ENCODE results near the gene FOXN3.
"Not testable (repeated sequence)": the region's sequence is repeated elsewhere in the genome, so short reads cannot be mapped to it uniquely, and the experiment has no call there.

FOXN3 gene

DNA sequence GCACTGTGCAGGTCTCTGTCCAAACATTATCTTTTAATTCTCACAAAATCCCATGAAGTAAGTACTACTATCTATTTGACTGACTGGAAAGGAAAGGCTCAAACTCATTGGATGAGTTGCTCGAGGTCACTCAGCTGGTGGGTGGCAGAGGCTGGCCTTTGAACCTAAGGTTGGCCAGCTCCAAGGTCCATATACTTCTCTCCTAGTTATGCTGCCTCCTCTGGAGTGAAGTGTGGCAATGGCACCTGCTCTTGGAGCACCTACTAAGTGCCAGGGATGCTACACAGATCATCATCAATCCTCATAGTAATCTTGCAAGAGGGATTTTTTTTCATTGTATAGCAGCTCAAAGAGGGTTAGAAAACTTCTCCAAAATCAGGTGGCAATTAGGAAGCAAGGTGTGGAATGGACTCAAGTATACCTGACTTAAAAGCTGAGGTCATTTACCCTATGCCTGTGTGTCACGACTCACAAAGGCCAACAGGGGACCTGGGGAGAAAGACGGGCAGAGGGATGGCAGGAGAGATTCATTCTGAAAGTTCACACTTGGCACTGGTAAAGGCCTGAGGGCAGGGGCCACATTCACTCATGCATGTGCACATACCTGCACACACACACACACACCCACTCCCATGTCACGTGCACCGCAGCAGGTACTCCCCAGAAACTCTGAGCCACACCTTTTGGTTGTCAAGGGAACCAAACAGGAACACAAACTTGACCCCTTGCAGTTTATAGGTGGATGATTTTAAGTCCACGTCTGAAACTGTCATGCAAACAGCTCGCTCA, 146.4 kb downstream of the FOXN3 start:
- DNase-seq (ENCODE audit: low spot score) = no peak

DNA sequence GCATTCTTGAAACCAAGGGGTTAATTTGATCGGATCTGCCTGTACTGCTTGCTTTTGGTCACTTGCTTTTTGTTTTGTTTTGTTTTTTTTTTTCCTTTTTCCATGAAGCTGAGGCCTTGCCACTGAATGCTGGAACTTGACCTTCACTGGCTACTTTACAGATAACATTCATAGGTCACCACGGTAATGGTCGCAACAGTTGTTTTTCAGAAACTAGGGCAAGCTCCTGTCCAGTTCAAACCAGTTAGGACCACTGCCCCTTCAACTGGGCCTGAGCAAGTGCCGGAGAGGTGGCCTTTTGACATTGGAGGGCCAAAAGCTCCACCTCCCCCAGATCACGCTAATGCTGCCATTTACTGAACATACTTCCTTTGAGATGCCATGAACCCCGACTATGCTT, 147.6 kb downstream of the FOXN3 start:
- no peak for DNase-seq (ENCODE audit: low spot score)

DNA sequence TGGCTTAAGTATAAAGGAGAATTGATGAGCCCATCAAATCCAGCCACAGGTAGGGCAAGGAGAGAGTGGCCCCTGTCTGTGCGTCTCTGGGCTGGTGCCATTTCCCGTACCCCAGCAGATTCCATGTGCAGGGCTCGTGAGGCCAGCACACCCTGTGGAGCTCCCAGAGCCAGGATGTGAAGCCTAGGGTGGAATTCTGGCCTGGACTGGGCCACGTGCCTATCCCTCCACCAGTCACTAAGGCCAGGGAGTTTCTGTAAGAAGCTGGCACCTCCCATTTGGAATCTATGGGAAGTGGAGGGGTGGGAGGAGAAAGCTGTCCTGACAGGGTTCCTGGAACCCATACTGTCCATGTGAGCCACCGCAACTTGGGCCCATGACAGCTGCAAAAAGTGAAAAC, 148.5 kb downstream of the FOXN3 start:
- no peak for DNase-seq (ENCODE audit: low spot score)

DNA sequence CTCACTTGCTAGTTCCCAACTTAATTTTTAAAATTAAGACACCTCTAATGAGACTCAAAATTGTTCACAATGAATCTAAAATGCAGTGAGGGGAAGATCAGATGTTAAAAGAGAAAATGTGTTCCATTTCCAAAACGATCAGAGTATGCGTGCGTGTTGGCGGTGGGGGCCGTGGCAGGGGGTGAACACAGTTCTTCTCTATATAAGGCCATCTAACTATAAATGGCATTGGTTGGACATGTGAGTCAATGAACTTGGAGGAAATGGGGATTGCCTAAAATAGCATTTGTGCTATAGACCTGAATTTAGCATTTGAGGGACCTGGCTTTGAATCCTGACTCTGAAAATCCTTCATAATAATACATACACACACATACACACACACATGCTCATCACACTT, 149.4 kb downstream of the FOXN3 start:
- DNase-seq (ENCODE audit: low spot score) = no peak

DNA sequence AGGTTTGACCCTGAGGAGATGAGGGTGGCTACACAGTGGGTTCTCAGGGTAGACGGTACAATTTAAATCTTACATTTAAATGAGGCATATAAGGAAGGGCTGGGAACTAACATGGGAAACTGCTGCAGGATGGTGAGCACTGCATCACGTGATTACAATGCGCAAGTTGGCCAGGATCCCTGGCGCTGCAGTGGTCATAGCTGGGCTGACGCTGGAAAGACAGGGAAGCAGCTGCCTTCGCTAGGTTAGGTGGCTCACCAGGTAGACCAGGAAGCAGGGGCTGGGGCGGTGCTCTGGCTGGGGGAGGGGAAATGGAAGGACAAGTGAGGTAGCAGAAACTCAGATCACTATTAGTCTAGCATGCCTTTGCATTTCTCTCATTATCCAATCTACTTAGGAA, 149.9 kb downstream of the FOXN3 start:
- no peak for DNase-seq (ENCODE audit: low spot score)

DNA sequence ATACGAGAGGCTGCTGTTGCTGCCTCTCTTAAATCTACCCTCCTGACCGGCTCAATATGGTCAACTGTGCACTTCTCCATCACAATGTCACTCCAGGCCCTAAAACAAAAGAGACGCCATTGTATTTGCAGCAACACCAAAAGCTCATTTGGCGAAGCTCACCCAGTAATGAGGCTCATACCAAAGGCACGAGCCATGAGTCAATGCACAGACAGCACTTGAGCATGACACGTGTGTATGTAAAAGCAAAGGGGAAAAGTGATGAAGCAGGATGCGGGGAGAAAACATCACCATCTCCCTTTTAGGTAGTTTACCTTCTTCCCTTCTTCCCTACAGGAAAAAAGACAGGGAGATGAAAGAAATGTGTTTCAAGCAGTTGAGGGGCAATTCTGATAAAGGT, 150.3 kb downstream of the FOXN3 start:
- DNase-seq (ENCODE audit: low spot score) = no peak

DNA sequence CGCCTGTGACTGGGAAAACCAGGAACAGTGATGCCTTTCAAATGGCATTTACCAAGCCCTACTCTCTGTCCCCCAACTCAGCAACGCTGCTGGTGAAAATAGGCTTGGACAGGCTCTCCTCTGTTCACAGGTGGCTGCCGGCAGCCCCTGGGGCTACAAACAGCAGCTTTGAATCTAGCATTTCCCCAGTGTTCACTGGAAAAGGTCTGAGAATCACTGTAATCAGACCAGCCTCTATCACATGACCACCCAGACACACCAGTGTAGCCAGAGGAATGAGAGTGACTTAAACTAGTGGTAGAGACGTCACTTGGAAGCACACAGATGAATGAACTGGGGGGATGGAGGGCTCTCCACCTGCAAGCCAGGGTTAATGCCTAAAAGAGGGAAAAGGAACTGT, 151.8 kb downstream of the FOXN3 start:
- no peak for DNase-seq (ENCODE audit: low spot score)

DNA sequence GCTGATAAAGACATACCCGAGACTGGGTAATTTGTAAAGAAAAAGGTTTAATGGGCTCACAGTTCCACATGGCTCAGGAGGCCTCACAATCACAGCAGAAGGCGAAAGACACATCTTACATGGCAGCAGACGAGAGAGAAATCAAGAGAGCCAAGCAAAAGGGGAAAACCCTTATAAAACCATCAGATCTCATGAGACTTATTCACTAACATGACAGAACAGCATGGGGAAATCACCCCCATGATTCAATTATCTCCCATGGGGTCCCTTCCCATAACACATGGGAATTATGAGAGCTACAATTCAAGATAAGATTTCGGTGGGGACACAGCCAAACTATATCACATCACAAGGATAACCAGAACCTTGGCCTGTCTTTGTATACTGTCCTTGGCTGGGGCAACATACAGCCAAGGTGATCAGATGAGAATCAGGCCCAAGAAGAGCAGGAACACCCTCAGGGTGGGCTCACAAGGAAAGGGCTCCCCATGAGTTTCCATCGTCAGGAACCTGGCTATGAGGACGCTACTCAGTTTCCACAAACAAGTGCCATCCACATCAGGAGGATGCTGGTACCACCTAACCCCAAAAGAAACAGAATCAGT, 152.7 kb downstream of the FOXN3 start:
- DNase-seq (ENCODE audit: low spot score) = no peak

DNA sequence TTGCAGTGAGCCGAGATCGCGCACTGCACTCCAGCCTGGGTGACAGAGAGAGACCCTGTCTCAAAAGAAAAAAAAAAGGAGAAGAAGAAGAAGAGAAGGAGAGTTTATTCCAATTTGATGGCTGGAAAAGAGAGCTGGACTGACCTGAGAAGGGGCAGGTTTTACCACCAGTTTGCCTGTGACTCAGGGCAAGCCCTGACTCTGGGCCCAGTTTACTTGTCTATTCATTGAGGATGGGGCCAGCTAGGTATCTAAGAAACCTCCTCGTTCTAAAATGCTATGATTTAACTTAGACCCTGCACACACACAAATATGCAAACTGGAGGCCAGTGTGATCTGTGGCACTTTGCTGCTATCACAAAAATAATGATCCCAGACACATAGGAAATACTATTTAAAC, 155.0 kb downstream of the FOXN3 start:
- no peak for DNase-seq (ENCODE audit: low spot score)

DNA sequence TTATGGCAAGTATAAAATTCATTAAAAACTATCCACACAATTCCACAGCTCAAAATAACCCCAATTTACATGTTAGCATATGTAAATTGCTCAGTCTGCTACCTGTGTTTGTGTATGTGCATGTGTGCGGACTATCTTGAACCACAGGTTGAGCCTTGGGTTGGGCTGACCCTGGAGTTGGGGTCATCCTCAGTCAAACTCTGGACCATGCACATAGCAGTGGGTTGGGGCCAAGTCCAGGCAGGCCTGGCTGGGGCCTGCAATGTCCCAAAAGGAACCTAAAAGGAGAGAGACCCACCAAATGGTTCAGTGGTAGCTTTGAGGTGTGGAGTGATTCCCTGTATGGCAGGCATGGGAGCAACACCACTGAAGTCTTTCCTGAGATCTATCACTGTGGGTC, 156.1 kb downstream of the FOXN3 start:
- DNase-seq (ENCODE audit: low spot score) = no peak

DNA sequence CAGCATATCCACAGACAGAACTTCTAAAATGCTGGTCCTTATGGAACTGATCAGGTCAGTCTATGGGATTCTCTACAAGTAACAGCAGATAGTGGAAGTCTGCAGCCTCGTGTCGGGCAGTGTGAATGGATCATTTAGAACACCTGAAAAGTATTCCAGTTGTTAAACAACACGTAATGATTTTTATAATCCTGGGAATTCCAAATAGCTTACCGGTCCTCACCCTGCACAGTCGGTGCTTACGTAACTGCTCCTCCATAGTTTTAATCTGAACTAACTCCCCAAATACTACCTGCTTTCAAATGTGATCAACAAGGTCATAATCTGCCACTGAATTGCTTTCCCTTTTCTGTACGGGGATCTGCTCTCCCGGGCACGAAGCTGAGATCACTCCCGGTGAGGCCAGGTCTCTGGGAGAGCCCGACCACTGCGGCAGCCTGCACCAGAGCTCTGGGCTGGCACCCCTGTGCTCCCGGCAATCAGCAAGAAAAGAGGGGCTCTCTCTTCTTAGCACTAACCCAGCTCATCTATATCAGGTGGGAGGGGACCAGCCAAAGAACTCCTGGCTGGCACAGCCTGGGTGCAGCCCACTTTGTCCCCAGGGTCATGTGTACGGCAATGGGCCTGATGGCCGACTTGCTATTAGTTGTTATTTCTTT, 157.0 kb downstream of the FOXN3 start:
- no peak for DNase-seq (ENCODE audit: low spot score)

DNA sequence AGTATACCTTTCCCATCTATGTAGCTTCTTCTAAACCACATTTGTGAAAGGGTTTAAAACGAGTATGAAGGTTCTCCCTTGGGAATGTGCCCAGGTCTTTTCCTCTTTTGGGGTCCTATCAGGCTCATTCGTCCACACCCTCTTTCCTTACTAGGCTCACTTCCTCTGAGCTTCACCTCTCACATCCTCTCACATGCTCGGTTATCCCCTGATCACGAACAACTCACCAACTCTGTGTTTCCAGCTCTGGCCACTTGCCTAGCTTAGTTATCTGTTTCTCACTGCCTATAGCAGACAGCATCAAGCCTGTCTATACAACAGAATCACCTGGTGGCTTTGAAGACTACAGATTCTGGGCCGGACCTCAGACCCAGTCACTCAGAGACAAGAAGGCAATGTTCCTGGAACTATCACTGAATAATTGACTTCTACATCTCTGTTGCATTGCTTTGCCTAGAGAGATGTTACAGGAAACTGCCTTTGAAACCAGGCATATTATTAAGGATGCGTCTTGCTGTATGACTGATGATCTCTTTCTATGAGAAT, 158.2 kb downstream of the FOXN3 start:
- DNase-seq (ENCODE audit: low spot score) = no peak

DNA sequence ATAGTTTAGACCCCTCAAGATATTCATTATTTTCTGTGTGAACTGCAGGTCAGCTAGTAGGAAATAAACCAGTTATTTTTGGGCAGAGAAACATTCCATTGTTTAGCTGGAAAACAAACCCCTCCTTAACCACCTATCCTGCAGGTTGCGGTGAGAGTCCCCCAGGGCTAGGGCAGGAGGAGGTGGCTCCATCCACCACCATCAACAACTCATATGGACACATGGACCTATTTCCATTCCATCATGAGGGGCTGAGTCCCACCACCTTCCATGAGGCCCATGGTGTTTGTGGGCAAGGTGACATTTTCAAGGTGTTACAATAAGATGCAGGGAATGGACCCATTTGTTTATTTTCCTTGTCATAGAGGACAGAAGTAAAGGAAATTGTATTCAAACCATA, 160.1 kb downstream of the FOXN3 start:
- DNase-seq (ENCODE audit: low spot score) = no peak

DNA sequence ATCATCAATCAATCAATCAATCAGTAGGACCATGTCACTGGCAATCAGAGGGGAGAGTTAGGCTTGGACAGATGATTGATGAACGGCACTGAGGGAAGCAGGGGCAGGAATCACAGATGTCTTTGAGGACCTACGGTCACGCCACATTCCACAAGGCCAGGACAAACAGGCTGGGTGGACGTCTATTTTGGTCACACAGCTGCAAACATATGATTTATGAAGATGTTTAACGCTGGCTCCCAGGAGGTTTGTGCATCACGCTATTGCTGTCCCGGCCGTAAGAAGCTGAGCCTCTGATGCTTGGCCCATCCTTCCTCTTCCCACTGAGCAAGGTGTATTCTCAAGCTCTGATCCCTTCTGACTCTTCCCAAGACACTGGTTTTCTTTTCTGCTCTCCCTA, 160.8 kb downstream of the FOXN3 start:
- DNase-seq (ENCODE audit: low spot score) = no peak

DNA sequence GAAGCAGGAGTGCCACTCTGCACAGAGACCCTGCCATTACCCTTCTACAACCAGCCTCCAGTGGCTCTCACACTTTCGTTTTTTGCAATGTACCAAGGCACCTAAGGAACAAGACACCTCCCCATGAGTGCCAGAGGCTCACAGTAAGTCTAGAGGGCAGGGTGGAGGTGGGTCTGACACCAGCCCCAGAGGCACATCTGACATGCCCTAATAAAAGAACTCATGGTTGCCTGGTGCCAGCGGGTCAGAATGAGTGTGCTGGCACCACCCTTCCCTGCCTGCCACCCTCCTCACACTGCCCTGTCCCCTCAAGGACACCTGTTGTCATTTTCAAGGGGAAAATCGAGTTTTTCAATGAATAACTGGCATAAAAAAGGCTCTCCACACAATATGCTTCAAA, 161.2 kb downstream of the FOXN3 start:
- DNase-seq (ENCODE audit: low spot score) = no peak

DNA sequence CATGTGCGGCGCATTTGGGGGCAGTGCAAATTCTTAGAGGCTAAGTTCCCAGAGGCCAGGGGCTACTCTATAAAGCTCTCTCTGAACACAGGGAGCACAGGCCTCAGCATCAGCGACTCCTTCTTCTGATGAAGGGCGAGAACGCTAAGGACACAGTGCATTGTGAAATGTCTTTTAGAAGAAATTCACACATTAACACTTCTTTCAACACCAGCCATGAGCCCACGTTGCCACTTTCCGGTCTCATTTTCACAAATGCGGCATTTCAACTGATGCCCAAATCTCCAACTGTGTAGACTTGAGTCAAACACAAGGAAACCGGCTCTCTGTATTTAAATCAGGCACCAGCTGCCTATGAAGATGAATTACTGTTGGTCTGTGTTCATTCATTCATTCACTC, 162.0 kb downstream of the FOXN3 start:
- DNase-seq (ENCODE audit: low spot score) = no peak

DNA sequence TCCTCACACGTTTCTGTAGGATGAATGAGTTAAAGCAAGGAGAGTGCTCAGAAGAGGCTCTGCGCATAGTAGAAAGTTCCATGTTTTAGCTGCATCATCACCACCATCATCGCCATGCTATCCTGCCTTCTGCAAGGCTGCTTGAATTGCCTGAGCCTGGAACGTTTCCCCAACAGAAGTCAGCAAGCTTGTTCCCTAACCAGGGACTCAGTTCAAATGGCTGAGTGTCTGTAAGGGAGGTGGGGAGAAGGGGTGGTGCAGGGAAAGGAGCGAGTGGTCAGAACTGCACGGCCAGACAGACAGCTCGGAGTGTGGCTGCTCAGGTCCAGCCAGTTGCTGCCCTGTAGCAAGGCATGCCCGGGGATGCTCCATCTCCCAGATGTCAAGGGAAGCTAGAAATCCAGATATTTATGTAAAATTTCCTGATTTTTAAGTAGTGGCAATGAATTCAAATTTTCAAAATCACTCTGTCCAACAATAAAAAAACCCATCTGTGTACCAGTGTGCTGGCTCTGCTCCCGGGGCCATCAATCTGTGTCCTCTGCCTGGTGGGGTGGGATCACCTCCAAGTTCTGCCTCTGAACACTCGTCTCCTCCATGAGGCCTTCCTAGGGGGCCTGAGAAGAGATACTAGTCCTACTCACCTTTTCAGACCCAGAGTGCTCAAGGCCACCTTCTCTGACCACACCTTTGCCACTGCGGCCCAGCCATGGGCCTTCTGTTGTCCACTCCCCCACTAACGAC, 162.7 kb downstream of the FOXN3 start:
- DNase-seq (ENCODE audit: low spot score) = no peak

DNA sequence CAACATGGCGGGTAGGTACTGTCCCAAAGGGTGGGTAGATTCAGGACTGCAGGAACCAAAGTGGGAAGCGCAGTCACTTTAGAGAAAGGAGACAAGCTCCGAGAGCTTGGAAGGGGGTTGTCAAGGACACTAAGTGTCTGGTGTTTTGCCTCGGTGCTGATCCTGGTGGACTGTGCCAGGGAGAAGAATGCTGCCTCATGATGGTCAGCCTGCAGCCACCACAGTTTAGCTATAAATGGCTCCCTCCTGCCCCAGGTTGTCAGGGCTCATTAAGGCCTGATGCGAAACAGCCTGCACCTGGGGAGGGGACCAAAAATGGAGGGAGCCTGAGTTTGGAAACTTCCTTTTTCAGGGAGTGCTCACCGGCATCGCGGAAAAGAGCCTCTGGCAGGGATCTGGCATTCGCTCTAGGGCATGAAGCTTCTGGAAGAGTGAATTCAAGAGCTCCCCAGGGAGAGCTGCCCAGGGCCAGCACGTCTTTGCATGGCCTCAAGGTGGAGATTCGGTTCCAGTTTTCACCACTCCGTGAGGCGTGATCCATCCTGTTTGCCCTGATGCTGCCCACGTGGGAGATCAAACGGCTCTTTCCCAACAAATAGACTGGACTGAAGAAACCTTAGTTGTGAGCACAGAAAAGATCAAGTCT, 164.0 kb downstream of the FOXN3 start:
- DNase-seq (ENCODE audit: low spot score) = no peak

DNA sequence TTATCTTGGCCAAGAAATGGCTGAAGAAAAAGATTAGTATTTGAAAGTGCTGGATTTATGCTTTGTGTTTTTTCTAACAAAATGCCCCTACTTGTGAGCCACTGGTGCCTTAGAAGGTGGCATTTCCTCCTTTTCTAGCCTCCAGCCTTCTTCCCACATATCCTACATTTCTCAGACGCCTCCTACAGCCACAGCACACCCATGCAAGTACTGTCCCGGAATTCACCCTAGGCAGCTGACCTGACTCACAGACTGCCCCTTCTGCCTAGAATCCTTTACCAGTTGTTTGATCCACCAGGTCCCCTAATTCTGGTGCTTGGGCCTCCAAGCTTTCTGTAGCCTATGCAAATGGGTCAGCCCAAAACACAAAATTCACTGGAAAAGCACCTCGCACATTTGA, 166.0 kb downstream of the FOXN3 start:
- DNase-seq (ENCODE audit: low spot score) = no peak

DNA sequence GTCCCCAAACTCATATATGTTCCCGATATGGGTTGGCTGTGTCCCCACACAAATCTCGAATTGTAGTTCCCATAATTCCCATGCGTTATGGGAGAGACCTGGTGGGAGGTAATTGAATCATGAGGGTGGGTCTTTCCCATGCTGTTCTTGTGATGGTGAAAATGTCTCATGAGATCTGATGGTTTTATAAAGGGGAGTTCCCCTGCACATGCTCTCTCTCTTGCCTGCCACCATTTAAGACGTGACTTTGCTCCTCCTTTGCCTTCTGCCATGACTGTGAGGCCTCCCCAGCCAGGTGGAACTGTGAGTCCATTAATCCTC, 166.4 kb downstream of the FOXN3 start:
- DNase-seq (ENCODE audit: low spot score) = not testable (repeated sequence)

DNA sequence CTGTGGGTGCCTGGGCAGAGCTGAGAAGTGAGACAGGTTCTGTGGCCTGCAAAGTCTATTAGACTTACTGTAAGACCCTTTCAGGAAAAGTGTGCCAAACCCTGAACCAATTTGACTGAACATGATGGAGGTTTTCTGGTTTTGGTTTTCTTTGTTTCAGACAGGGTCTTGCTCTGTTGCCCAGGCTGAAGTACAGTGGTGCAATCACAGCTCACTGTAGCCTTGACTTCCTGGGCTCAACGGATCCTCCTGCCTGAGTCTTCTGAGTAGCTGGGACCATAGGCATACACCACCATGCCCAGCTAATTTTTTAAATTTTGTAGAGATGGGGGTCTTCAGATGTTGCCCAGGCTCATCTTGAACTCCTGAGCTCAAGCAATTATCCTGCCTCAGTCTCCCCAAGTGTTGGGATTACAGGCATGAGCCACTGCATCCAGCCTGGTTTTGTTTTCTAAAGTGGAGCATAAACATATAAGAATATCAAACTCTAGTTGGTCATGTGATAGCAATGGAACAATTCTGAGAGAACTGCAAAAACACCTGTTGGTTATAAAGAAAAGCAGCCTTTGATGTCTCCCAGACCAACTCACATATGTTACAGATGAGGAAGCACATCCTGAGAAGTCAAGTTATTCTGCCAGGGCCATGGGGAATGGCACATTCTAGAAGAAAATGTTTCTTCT, 166.9 kb downstream of the FOXN3 start:
- no peak for DNase-seq (ENCODE audit: low spot score)
